Thoracic aorta (tissue), 2 donors: ENCODE results near the gene PARD3. TPM values are rescaled to one million over a fixed set of nuclear protein-coding genes. Genes with fewer than 3 reads are reported as not detected.

Source experiments
- ATAC-seq: fragments of 150-250 bp; one replicate; pipeline ENCODE4 v1.8.0; 2017; ENCODE audit warnings: low read depth; ENCODE audit not compliant: insufficient number of reproducible peaks, low FRiP score
- DNase-seq: peaks from one replicate; pipeline ENCODE4 v3.0.0-alpha.2; 2020; ENCODE audit warnings: low spot score
- H3K27ac ChIP-seq, 2 donors: fragments of 200-600 bp; sonication (generic); 1 replicate in 1 of 2; 2 replicates in 1 of 2; pipeline ENCODE4 v1.5.1; 2016; ENCODE audit warnings: mild to moderate bottlenecking in 2 of 2, moderate library complexity in 2 of 2
- H3K27me3 ChIP-seq: fragments of 200-600 bp; sonication (generic); replicated peaks from 2 replicates; pipeline ENCODE4 v1.6.0; 2016; ENCODE audit warnings: mild to moderate bottlenecking; ENCODE audit not compliant: insufficient read depth
- H3K36me3 ChIP-seq: fragments of 200-600 bp; sonication (generic); one replicate; pipeline ENCODE4 v1.5.1; 2016
- H3K4me1 ChIP-seq, 2 donors: fragments of 200-600 bp; sonication (generic); 1 replicate in 1 of 2; 2 replicates in 1 of 2; pipeline versions ENCODE4 v1.5.1 to v1.6.0; 2016; ENCODE audit warnings: low read depth in 2 of 2, mild to moderate bottlenecking in 1 of 2; ENCODE audit not compliant: control insufficient read depth in 1 of 2
- H3K4me3 ChIP-seq: fragments of 200-600 bp; sonication (generic); 2 replicates; pipeline ENCODE4 v1.5.1; 2016; ENCODE audit warnings: mild to moderate bottlenecking
- H3K9me3 ChIP-seq: fragments of 200-600 bp; sonication (generic); 2 replicates; pipeline ENCODE4 v1.5.1; 2016
- total RNA-seq, 2 donors: library from RNA; depleted of rRNA; stranded (reverse); fragments of >200 nt; gene quantifications; one replicate each; pipeline versions ENCODE4 v1.1.0 to v1.2.3, GENCODE V29; 2016
- TF ChIP-seq, protein P1 (sequence below): fragments of 200-600 bp; sonication (generic); IDR thresholded peaks from one replicate; pipeline ENCODE4 v1.5.1; 2019; ENCODE audit warnings: antibody characterized with exemption

PARD3 gene
- total RNA-seq, 2 donors from 2014 or later: 16.7 to 34.5 TPM

DNA sequence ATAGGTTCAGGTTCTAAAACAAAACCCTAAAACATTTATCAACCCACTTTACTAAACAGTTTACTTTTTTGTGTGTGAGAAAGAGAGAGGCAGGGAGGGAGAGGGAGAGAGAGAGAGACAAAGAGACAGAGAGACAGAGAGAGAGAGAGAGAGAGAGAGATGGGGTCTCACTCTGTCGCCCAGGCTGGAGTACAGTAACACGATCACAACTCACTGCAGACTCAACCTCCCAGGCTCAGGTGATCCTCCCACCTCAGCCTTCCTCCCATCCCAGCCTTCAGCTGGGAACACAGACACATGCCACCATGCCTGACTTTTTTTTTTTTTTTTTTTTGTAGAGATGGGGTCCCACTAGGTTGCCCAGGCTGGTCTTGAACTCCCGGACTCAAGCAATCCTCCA is 52.9 kb downstream of the PARD3 start:
- ATAC-seq (no peak), DNase-seq (no peak)
- H3K27me3 ChIP-seq: no peaks in the 10 kb centered on the region
- H3K9me3 ChIP-seq: no peaks in the 10 kb centered on the region
- H3K36me3 ChIP-seq: no peaks in the 10 kb centered on the region
- no peak overlapping the region for H3K4me3 ChIP-seq
- no peak overlapping the region for H3K27ac ChIP-seq
- TF ChIP-seq, protein P1, sequence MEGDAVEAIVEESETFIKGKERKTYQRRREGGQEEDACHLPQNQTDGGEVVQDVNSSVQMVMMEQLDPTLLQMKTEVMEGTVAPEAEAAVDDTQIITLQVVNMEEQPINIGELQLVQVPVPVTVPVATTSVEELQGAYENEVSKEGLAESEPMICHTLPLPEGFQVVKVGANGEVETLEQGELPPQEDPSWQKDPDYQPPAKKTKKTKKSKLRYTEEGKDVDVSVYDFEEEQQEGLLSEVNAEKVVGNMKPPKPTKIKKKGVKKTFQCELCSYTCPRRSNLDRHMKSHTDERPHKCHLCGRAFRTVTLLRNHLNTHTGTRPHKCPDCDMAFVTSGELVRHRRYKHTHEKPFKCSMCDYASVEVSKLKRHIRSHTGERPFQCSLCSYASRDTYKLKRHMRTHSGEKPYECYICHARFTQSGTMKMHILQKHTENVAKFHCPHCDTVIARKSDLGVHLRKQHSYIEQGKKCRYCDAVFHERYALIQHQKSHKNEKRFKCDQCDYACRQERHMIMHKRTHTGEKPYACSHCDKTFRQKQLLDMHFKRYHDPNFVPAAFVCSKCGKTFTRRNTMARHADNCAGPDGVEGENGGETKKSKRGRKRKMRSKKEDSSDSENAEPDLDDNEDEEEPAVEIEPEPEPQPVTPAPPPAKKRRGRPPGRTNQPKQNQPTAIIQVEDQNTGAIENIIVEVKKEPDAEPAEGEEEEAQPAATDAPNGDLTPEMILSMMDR: no peak
- peaks cover 0 to 17% of the 10 kb centered on the region in 2 donors for H3K4me1 ChIP-seq

DNA sequence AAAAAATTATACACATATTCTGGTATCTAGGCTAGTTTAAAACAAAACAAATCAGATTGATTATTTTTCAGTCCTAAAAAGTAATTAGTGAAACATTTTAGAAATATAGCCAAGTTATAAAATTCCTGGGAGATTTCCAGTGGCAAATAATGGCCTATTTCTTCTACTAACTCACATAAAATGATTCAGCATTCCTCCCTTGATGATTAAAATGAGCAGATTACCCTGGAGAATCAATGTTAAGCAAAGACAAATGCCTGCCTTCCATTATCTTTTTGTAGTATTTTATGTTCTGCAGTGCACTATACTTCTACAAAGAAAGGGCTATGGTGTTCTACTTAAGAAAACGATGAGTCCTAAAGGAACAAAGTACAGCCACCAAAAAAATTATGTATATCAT is 53.6 kb downstream of the PARD3 start:
- no peak overlapping the region for H3K27ac ChIP-seq
- no peak for DNase-seq
- H3K27me3 ChIP-seq: no peaks in the 10 kb centered on the region
- no peaks in the 10 kb centered on the region for H3K9me3 ChIP-seq
- H3K4me3 ChIP-seq: no peak overlapping the region
- H3K4me1 ChIP-seq: peaks cover 0 to 17% of the 10 kb centered on the region in 2 donors
- no peak for ATAC-seq
- no peaks in the 10 kb centered on the region for H3K36me3 ChIP-seq
- TF ChIP-seq, protein P1: no peak

DNA sequence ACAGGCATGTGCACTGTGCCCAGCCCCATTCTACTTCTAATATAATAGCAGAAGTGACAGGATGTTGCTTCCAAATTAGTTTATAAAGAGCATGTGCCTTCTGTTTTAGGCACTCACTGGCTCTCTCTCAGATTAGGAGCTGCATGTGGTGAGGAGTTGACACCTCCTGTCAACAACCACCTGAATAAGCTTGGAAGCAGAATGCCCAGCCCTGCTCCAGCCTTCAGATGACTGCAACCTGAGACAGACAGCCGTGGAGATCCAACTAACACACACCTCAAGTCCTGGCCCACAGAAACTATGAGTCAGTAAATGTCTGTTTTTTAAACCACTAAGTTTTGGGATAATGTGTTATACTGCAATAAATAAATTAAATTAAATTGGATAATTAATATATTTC is 54.5 kb downstream of the PARD3 start:
- TF ChIP-seq, protein P1: no peak
- no peak overlapping the region for H3K27ac ChIP-seq
- H3K36me3 ChIP-seq: no peaks in the 10 kb centered on the region
- ATAC-seq: no peak
- DNase-seq: no peak
- no peaks in the 10 kb centered on the region for H3K9me3 ChIP-seq
- H3K27me3 ChIP-seq: no peaks in the 10 kb centered on the region
- no peak overlapping the region for H3K4me3 ChIP-seq
- H3K4me1 ChIP-seq: peaks cover 0 to 20% of the 10 kb centered on the region in 2 donors

DNA sequence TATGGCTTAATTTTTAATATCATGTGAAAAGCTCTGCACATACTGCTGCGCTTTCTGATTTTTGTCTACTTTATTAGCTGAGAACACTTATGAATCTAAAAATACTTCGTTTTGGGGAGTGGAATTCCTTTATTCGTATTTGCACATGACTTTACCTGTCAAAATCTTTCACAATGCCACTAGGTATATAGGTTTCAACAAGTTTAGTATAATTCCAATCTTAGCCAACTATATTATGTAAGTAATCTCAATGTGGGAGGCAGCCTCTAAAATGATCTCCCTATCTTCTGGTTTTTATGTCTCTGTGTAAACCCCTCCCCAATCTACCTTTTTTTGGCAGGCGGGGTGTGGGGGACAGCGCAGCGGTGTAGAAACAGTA is 55.3 kb downstream of the PARD3 start:
- Histone ChIP-seq H3K9me3 (no peaks in the 10 kb centered on the region), H3K4me3 (no peak overlapping the region), H3K27me3 (no peaks in the 10 kb centered on the region), H3K36me3 (no peaks in the 10 kb centered on the region), H3K4me1 (peaks cover 0 to 28% of the 10 kb centered on the region in 2 donors), H3K27ac (no peak overlapping the region)
- TF ChIP-seq, protein P1: no peak
- ATAC-seq (no peak), DNase-seq (no peak)

DNA sequence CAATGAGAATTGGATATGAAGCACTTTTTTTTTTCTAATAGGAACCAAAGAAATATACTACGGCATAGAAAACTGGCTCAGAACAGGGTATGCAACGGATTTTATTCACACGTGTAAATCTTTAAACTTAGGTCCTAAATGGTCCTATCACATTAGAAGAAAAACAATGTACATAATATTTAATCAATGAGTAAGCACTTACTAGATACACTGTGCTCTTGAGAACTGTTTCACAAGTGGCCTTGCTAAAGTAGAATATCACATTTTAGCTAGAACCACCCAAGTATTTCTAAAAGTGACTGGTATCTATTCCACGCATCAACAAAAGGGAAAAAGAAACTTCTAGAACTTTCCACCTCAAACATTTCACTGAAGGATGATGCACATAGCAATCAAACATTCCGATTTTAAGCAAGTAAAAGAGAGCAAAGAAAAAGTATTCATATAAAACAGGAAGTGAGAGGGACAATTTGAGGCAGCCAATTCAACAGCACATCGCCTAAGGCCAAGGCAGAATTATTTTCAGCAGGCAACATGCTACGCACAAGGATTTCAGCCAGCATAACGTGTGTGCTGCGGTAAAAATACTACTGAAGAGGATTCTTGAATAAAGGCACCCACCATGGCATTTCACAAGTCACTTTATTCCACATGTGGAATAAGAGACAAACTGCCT is 55.8 kb downstream of the PARD3 start:
- Histone ChIP-seq H3K9me3 (no peaks in the 10 kb centered on the region), H3K36me3 (no peaks in the 10 kb centered on the region), H3K4me1 (peaks cover under 1 to 33% of the 10 kb centered on the region in 2 donors), H3K27me3 (no peaks in the 10 kb centered on the region), H3K4me3 (no peak overlapping the region), H3K27ac (no peak overlapping the region)
- DNase-seq: no peak
- TF ChIP-seq, protein P1: no peak
- ATAC-seq: no peak
